ENCODE measurements around the gene GMCL2.

DNA sequence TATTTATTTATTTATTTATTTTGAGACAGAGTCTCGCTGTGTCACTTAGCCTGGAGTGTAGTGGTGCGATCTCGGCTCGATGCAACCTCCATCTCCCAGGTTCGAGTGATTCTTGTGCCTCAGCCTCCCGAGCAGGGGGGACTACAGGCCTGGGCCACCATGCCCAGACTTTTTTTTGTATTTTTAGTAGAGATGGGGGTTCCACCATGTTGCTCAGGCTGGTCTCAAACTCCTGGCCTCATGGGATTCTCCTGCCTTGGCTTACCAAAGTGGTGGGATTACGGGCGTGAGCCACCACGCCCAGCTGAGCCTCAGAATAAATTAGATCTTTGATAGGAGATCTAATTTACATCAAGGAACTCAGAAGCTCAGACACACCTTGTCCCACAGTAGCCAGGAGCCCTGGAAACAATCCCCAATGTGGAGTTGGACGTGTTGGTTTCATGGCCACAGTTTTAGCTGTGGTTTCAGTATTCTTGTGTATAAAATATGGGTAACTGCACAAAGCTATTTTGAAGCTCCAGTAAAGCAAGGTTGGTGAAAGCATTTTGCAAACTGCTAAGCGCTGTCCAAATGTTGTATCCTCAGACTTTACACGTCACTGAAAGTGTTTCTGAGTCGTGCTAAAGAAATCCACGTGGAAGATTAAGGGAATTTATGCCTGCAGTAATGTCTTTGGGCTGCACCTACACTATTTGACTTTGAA lies 14.2 kb upstream of the GMCL2 start:
- TF ChIP-seq POLR2AphosphoS5 (IDR thresholded peaks at IDR 0.05) (no peak), TAF1 (IDR thresholded peaks at IDR 0.05; ENCODE audit: low read depth) (no peak), RAD21 (conservative IDR thresholded peaks at IDR 0.05) (no peak), EP300 (conservative IDR thresholded peaks at IDR 0.05; ENCODE audit: poor library complexity, severe bottlenecking) (no peak), EZH2 (IDR thresholded peaks at IDR 0.05; ENCODE audit: borderline replicate concordance, insufficient read depth, low read length, poor library complexity, severe bottlenecking) (no peak), MXI1 (conservative IDR thresholded peaks at IDR 0.05; ENCODE audit: poor library complexity, severe bottlenecking) (no peak), SMC3 (conservative IDR thresholded peaks at IDR 0.05; ENCODE audit: poor library complexity) (no peak)
- TF ChIP-seq, protein P1, sequence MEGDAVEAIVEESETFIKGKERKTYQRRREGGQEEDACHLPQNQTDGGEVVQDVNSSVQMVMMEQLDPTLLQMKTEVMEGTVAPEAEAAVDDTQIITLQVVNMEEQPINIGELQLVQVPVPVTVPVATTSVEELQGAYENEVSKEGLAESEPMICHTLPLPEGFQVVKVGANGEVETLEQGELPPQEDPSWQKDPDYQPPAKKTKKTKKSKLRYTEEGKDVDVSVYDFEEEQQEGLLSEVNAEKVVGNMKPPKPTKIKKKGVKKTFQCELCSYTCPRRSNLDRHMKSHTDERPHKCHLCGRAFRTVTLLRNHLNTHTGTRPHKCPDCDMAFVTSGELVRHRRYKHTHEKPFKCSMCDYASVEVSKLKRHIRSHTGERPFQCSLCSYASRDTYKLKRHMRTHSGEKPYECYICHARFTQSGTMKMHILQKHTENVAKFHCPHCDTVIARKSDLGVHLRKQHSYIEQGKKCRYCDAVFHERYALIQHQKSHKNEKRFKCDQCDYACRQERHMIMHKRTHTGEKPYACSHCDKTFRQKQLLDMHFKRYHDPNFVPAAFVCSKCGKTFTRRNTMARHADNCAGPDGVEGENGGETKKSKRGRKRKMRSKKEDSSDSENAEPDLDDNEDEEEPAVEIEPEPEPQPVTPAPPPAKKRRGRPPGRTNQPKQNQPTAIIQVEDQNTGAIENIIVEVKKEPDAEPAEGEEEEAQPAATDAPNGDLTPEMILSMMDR (IDR thresholded peaks at IDR 0.05; ENCODE audit: poor library complexity, severe bottlenecking): no peak
- TF ChIP-seq, protein P2, sequence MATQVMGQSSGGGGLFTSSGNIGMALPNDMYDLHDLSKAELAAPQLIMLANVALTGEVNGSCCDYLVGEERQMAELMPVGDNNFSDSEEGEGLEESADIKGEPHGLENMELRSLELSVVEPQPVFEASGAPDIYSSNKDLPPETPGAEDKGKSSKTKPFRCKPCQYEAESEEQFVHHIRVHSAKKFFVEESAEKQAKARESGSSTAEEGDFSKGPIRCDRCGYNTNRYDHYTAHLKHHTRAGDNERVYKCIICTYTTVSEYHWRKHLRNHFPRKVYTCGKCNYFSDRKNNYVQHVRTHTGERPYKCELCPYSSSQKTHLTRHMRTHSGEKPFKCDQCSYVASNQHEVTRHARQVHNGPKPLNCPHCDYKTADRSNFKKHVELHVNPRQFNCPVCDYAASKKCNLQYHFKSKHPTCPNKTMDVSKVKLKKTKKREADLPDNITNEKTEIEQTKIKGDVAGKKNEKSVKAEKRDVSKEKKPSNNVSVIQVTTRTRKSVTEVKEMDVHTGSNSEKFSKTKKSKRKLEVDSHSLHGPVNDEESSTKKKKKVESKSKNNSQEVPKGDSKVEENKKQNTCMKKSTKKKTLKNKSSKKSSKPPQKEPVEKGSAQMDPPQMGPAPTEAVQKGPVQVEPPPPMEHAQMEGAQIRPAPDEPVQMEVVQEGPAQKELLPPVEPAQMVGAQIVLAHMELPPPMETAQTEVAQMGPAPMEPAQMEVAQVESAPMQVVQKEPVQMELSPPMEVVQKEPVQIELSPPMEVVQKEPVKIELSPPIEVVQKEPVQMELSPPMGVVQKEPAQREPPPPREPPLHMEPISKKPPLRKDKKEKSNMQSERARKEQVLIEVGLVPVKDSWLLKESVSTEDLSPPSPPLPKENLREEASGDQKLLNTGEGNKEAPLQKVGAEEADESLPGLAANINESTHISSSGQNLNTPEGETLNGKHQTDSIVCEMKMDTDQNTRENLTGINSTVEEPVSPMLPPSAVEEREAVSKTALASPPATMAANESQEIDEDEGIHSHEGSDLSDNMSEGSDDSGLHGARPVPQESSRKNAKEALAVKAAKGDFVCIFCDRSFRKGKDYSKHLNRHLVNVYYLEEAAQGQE (IDR thresholded peaks at IDR 0.05; ENCODE audit: borderline replicate concordance): no peak
